ENCODE results near the gene LGMN.

Gene LGMN

GRCh38 chr14:92724516-92725340 is 23.7 kb downstream of the LGMN start:
- no peak for DNase-seq

GRCh38 chr14:92719890-92720323 is 28.5 kb downstream of the LGMN start:
- DNase-seq: no peak

- no peak for DNase-seq
These were observed 29.0 kb downstream of the LGMN start for GRCh38 chr14:92719421-92719820.

GRCh38 chr14:92718664-92719063 is 29.8 kb downstream of the LGMN start:
- no peak for DNase-seq

- DNase-seq: no peak
These were observed 30.8 kb downstream of the LGMN start for GRCh38 chr14:92717571-92718042.

- no peak for DNase-seq
These were observed 32.3 kb downstream of the LGMN start for GRCh38 chr14:92716131-92716530.

GRCh38 chr14:92714739-92715307 is 33.6 kb downstream of the LGMN start:
- DNase-seq: peak; percentile 54

- no peak for DNase-seq
These were observed 35.8 kb downstream of the LGMN start for GRCh38 chr14:92712654-92713051.

GRCh38 chr14:92711976-92712653 is 36.3 kb downstream of the LGMN start:
- DNase-seq: no peak

- DNase-seq: no peak
These were observed 38.5 kb downstream of the LGMN start for GRCh38 chr14:92710001-92710341.

GRCh38 chr14:92709340-92710000 is 39.0 kb downstream of the LGMN start:
- DNase-seq: no peak

- no peak for DNase-seq
These were observed 42.0 kb downstream of the LGMN start for GRCh38 chr14:92706386-92706785.

GRCh38 chr14:92704821-92705220 is 43.6 kb downstream of the LGMN start:
- no peak for DNase-seq

- DNase-seq: no peak
These were observed 44.2 kb downstream of the LGMN start for GRCh38 chr14:92704036-92704804.

GRCh38 chr14:92703516-92703915 is 44.9 kb downstream of the LGMN start:
- DNase-seq: no peak

GRCh38 chr14:92702441-92702918 is 45.9 kb downstream of the LGMN start:
- no peak for DNase-seq

GRCh38 chr14:92701826-92702225 is 46.6 kb downstream of the LGMN start:
- DNase-seq: no peak

- DNase-seq: no peak
These were observed 50.0 kb downstream of the LGMN start for GRCh38 chr14:92698393-92698792.

GRCh38 chr14:92696366-92696765 is 52.1 kb downstream of the LGMN start:
- DNase-seq: no peak

GRCh38 chr14:92695562-92695961 is 52.9 kb downstream of the LGMN start:
- DNase-seq: no peak

GRCh38 chr14:92694807-92695206 is 53.6 kb downstream of the LGMN start:
- DNase-seq: no peak

Data from central memory CD4-positive, alpha-beta T cell (primary cell).